Testis (tissue), 3 donors: Measurements from ENCODE around the gene OGFRL1. TPM values are rescaled to one million over a fixed set of nuclear protein-coding genes. Genes with fewer than 3 reads are reported as not detected.

Experiments
- DNase-seq: peaks from one replicate; pipeline ENCODE4 v3.0.0-alpha.2; 2019
- H3K27ac ChIP-seq, 2 donors: fragments of 200-600 bp; sonication (generic); one replicate each; pipeline ENCODE4 v1.5.1; 2019
- H3K27me3 ChIP-seq: fragments of 200-600 bp; sonication (generic); one replicate; pipeline ENCODE4 v1.5.1; 2019
- H3K36me3 ChIP-seq: fragments of 200-600 bp; sonication (generic); one replicate; pipeline ENCODE4 v1.5.1; 2017; ENCODE audit warnings: low read depth; ENCODE audit errors: missing control alignments
- H3K4me1 ChIP-seq: fragments of 200-600 bp; sonication (generic); one replicate; pipeline ENCODE4 v1.5.1; 2019
- H3K4me3 ChIP-seq, 2 donors: fragments of 200-600 bp; sonication (generic); one replicate each; pipeline ENCODE4 v1.5.1; 2017 to 2019
- H3K9me3 ChIP-seq: fragments of 200-600 bp; sonication (generic); one replicate; pipeline ENCODE4 v1.5.1; 2017
- CTCF ChIP-seq, 3 experiments: fragments of 450-650 bp in 2 of 3; fragments of 200-600 bp in 1 of 3; sonication (generic) in 1 of 3; IDR thresholded peaks; one replicate each; pipeline ENCODE4 v1.5.1; 2016 to 2019; ENCODE audit warnings: antibody characterized with exemption in 3 of 3, mild to moderate bottlenecking in 2 of 3, moderate library complexity in 1 of 3
- POLR2A ChIP-seq: fragments of 450-650 bp; IDR thresholded peaks from one replicate; pipeline ENCODE4 v1.6.1; 2017; ENCODE audit warnings: antibody characterized with exemption, mild to moderate bottlenecking, moderate library complexity
- WGBS, 2 donors: methylation state at CpG; one replicate each; pipeline ENCODE4 v1.1.5; 2018; 5-methylcytosine and 5-hydroxymethylcytosine counted together
- intact Hi-C: fragments of 100-400 bp; cut with DNase I; formaldehyde crosslinking; loops from one replicate; pipeline ENCODE4 v1.15.1; 2023; ENCODE audit warnings: low total_unique reads
- polyA plus RNA-seq: library from polyadenylated mRNA; stranded (reverse); fragments of 350-450 nt; fragmentation: Illumina TruSeq; extraction: RNeasy Lipid Tissue Mini Kit (QIAGEN cat#74804); gene quantifications from one replicate; pipeline ENCODE4 v1.2.3, GENCODE V29; 2014; ENCODE audit warnings: low read depth, low replicate concordance; ENCODE audit not compliant: insufficient read depth
- total RNA-seq, 2 donors: library from RNA; depleted of rRNA; stranded (reverse); fragments of >200 nt; gene quantifications; one replicate each; pipeline ENCODE4 v1.2.3, GENCODE V29; 2016

The OGFRL1 gene
- total and polyA plus RNA-seq, 3 donors from 2014 or later: 5.0 to 8.2 (median 7.9) TPM

- Histone ChIP-seq H3K27me3 (no peaks in the 10 kb centered on the region), H3K27ac (no peak overlapping the region), H3K4me3 (no peak overlapping the region), H3K36me3 (no peaks in the 10 kb centered on the region), H3K4me1 (no peaks in the 10 kb centered on the region), H3K9me3 (no peaks in the 10 kb centered on the region)
- DNase-seq: no peak
- TF ChIP-seq POLR2A: no peak
- no peak for TF ChIP-seq CTCF (IDR thresholded peaks at IDR 0.05)
- intact Hi-C loops: no loop called here
These were observed 57.7 kb downstream of the OGFRL1 start for GRCh38 chr6:71346334-71346694.

GRCh38 chr6:71347119-71347518, 58.5 kb downstream of the OGFRL1 start:
- Histone ChIP-seq H3K27me3 (no peaks in the 10 kb centered on the region), H3K36me3 (no peaks in the 10 kb centered on the region), H3K27ac (no peak overlapping the region), H3K9me3 (no peaks in the 10 kb centered on the region), H3K4me1 (no peaks in the 10 kb centered on the region), H3K4me3 (no peak overlapping the region)
- no peak for DNase-seq
- intact Hi-C loops: no loop called here
- 89% methylated on average over 5 of the region's 5 CpGs for WGBS, 2 donors
- TF ChIP-seq POLR2A (no peak), CTCF (IDR thresholded peaks at IDR 0.05) (no peak)

GRCh38 chr6:71349395-71349794, 60.8 kb downstream of the OGFRL1 start:
- no peaks in the 10 kb centered on the region for H3K9me3 ChIP-seq
- intact Hi-C loops: no loop called here
- no peaks in the 10 kb centered on the region for H3K4me1 ChIP-seq
- H3K4me3 ChIP-seq: no peak overlapping the region
- no peak for DNase-seq
- WGBS, 2 donors: 28 to 35% methylated on average over 3 of the region's 3 CpGs
- no peaks in the 10 kb centered on the region for H3K27me3 ChIP-seq
- TF ChIP-seq CTCF (IDR thresholded peaks at IDR 0.05): peak in 2 of 3 experiments; percentile 28 to 62
- no peak for TF ChIP-seq POLR2A
- no peaks in the 10 kb centered on the region for H3K36me3 ChIP-seq
- H3K27ac ChIP-seq: no peak overlapping the region

GRCh38 chr6:71349976-71350615, 61.5 kb downstream of the OGFRL1 start:
- no peak for TF ChIP-seq POLR2A
- no peak for TF ChIP-seq CTCF (IDR thresholded peaks at IDR 0.05)
- intact Hi-C loops: no loop called here
- H3K4me1 ChIP-seq: no peaks in the 10 kb centered on the region
- no peaks in the 10 kb centered on the region for H3K9me3 ChIP-seq
- H3K27ac ChIP-seq: peak overlapping the region in 1 of 2 donors; percentile 67
- H3K27me3 ChIP-seq: no peaks in the 10 kb centered on the region
- no peak overlapping the region for H3K4me3 ChIP-seq
- DNase-seq: no peak
- H3K36me3 ChIP-seq: no peaks in the 10 kb centered on the region
- WGBS, 2 donors: 47 to 53% methylated on average over 5 of the region's 5 CpGs

GRCh38 chr6:71351190-71351589, 62.6 kb downstream of the OGFRL1 start:
- intact Hi-C loops: no loop called here
- peak overlapping the region in 1 of 2 donors; percentile 67 for H3K27ac ChIP-seq
- TF ChIP-seq POLR2A (no peak), CTCF (IDR thresholded peaks at IDR 0.05) (no peak)

More at GRCh38 chr6:71351190-71351589, 62.6 kb downstream of the OGFRL1 start:
- Histone ChIP-seq H3K36me3 (no peaks in the 10 kb centered on the region), H3K4me3 (no peak overlapping the region), H3K27me3 (no peaks in the 10 kb centered on the region), H3K4me1 (no peaks in the 10 kb centered on the region), H3K9me3 (no peaks in the 10 kb centered on the region)
- DNase-seq: no peak
